Breast epithelium (tissue), 3 donors: ENCODE measurements around the gene CUEDC2.

Experiments used
- CTCF ChIP-seq, 3 donors: fragments of 450-650 bp; IDR thresholded peaks; one replicate each; pipeline ENCODE4 v1.5.1; 2016 to 2017; ENCODE audit warnings: antibody characterized with exemption in 3 of 3, mild to moderate bottlenecking in 3 of 3, moderate library complexity in 3 of 3
- POLR2A ChIP-seq: fragments of 450-650 bp; IDR thresholded peaks from one replicate; pipeline ENCODE4 v1.6.1; 2016; ENCODE audit warnings: antibody characterized with exemption, mild to moderate bottlenecking, moderate library complexity

DNA sequence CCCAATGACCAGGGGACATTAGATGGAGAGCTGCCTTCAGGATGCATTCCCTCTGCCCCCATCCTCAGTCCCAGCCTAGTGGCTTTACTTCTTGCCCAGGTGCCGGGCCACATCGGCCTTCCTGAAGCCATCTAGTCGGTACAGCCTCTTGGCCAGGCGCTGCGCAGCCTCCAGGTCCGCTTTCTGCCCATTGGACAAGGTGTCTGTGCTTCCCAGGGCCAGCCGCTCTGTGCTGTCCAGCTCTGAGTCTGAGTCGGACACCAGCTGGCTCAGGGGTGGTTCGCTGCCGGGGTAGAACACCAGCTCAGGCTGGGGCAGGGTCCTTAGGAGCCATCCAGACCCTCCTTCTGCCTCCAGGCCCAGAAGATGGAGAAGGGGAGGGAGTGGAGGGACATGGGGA lies 20.1 kb downstream of the CUEDC2 start:
- TF ChIP-seq CTCF (IDR thresholded peaks at IDR 0.05) = no peak
- TF ChIP-seq POLR2A = no peak
